GM12878 (cell line): Measurements from ENCODE around the gene VMP1. TPM values are rescaled to one million over a fixed set of nuclear protein-coding genes. Genes with fewer than 3 reads are reported as not detected.

ENCODE experiments used
- CBFB ChIP-seq: IDR thresholded peaks from 2 replicates; pipeline ENCODE4 v1.6.1; 2016; ENCODE audit warnings: antibody characterized with exemption, low read depth
- CBX3 ChIP-seq: fragments of 200-600 bp; sonication (generic); IDR thresholded peaks from 2 replicates; pipeline ENCODE4 v1.6.1; 2016; ENCODE audit warnings: low read depth, borderline replicate concordance
- DPF2 ChIP-seq: fragments of 450-650 bp; IDR thresholded peaks from 2 replicates; pipeline ENCODE4 v1.6.1; 2017; ENCODE audit warnings: mild to moderate bottlenecking
- EP300 ChIP-seq, 2 experiments: fragments of 150-350 bp in 1 of 2; IDR thresholded peaks; 2 replicates each; pipeline ENCODE4 v1.6.1; 2011 to 2012; ENCODE audit warnings: low read depth in 2 of 2, low read length in 2 of 2, borderline replicate concordance in 1 of 2, improper control_type of control experiment in 1 of 2, inconsistent platforms in 1 of 2; ENCODE audit not compliant: control insufficient read depth in 1 of 2
- FOS ChIP-seq: IDR thresholded peaks from 3 replicates; pipeline ENCODE4 v1.6.1; 2011; ENCODE audit warnings: borderline replicate concordance; ENCODE audit not compliant: insufficient read length; ENCODE audit errors: extremely low read depth
- GATAD2B ChIP-seq: fragments of 450-650 bp; conservative IDR thresholded peaks from 2 replicates; pipeline ENCODE4 v1.6.1; 2017; ENCODE audit warnings: low read depth, mild to moderate bottlenecking, moderate library complexity
- HDAC2 ChIP-seq: fragments of 200-600 bp; sonication (generic); IDR thresholded peaks from 2 replicates; pipeline ENCODE4 v1.6.1; 2017
- IKZF2 ChIP-seq, 2 experiments: fragments of 450-650 bp; IDR thresholded peaks; 2 replicates each; pipeline ENCODE4 v1.6.1; 2017; ENCODE audit warnings: mild to moderate bottlenecking in 2 of 2, moderate library complexity in 2 of 2
- KDM1A ChIP-seq: fragments of 200-600 bp; sonication (generic); IDR thresholded peaks from 2 replicates; pipeline ENCODE4 v1.6.1; 2016; ENCODE audit warnings: borderline replicate concordance
- MTA2 ChIP-seq: fragments of 450-650 bp; IDR thresholded peaks from 2 replicates; pipeline ENCODE4 v1.6.1; 2016; ENCODE audit warnings: low read depth, mild to moderate bottlenecking, moderate library complexity
- NFXL1 ChIP-seq: fragments of 450-650 bp; IDR thresholded peaks from 2 replicates; pipeline ENCODE4 v1.6.1; 2017; ENCODE audit warnings: antibody characterized with exemption, mild to moderate bottlenecking, borderline replicate concordance
- RELB ChIP-seq: fragments of 450-650 bp; IDR thresholded peaks from 2 replicates; pipeline ENCODE4 v1.6.1; 2017; ENCODE audit warnings: low read depth, mild to moderate bottlenecking, moderate library complexity
- SMC3 ChIP-seq: IDR thresholded peaks from 2 replicates; pipeline ENCODE4 v1.6.1; 2011; ENCODE audit warnings: low read length, improper control_type of control experiment, borderline replicate concordance
- SPI1 ChIP-seq: IDR thresholded peaks from 2 replicates; pipeline ENCODE4 v1.6.1; 2011; ENCODE audit warnings: low read depth, mild to moderate bottlenecking, low read length, moderate library complexity, borderline replicate concordance; ENCODE audit not compliant: insufficient read depth
- STAT1 ChIP-seq: fragments of 450-650 bp; conservative IDR thresholded peaks from 2 replicates; pipeline ENCODE4 v1.6.1; 2014; ENCODE audit warnings: antibody characterized with exemption, mild to moderate bottlenecking
- STAT3 ChIP-seq: IDR thresholded peaks from 2 replicates; pipeline ENCODE4 v1.6.1; 2011; ENCODE audit warnings: low read depth, low read length, improper control_type of control experiment
- polyA plus RNA-seq, 11 experiments: library from polyadenylated mRNA; depleted of rRNA in 4 of 11; unstranded in 6 of 11; stranded (reverse) in 5 of 11; fragments of >200 nt; fragmentation: Nextera tagmentation in 4 of 11; fragmentation: Illumina TruSeq in 1 of 11; extraction: Ambion mirVana in 4 of 11; extraction: Trizol in 1 of 11; gene quantifications; 1 replicate in 1 of 11; 2 replicates in 10 of 11; pipeline versions ENCODE4 v1.2.1 to v1.2.3, GENCODE V29; 2011 to 2016; ENCODE audit warnings: inconsistent platforms in 2 of 11, missing spikeins in 2 of 11, low read depth in 1 of 11
- total RNA-seq, 4 experiments: library from RNA; depleted of rRNA in 3 of 4; stranded (reverse); fragments of >200 nt in 3 of 4; fragmentation: Illumina TruSeq in 1 of 4; extraction: Trizol in 1 of 4; gene quantifications; 2 replicates each; pipeline versions ENCODE4 v1.2.1 to v1.2.3, GENCODE V29; 2013 to 2021
- TF ChIP-seq, protein P1 (sequence below): fragments of 450-650 bp; IDR thresholded peaks from 2 replicates; pipeline ENCODE4 v1.6.1; 2017; ENCODE audit warnings: mild to moderate bottlenecking, moderate library complexity
- TF ChIP-seq, protein P2 (sequence below): IDR thresholded peaks from 2 replicates; pipeline ENCODE4 v1.6.1; 2011; ENCODE audit warnings: borderline replicate concordance, low read depth, mild to moderate bottlenecking, moderate library complexity, mixed read lengths, low read length; ENCODE audit not compliant: insufficient read depth; ENCODE audit errors: extremely low read length

VMP1 gene
- total and polyA plus RNA-seq, 10 of the 15 experiments (the other 5 are each of a cell fraction or from before 2014, with no cell fraction given), result 88.4 to 199 (median 132) TPM

DNA sequence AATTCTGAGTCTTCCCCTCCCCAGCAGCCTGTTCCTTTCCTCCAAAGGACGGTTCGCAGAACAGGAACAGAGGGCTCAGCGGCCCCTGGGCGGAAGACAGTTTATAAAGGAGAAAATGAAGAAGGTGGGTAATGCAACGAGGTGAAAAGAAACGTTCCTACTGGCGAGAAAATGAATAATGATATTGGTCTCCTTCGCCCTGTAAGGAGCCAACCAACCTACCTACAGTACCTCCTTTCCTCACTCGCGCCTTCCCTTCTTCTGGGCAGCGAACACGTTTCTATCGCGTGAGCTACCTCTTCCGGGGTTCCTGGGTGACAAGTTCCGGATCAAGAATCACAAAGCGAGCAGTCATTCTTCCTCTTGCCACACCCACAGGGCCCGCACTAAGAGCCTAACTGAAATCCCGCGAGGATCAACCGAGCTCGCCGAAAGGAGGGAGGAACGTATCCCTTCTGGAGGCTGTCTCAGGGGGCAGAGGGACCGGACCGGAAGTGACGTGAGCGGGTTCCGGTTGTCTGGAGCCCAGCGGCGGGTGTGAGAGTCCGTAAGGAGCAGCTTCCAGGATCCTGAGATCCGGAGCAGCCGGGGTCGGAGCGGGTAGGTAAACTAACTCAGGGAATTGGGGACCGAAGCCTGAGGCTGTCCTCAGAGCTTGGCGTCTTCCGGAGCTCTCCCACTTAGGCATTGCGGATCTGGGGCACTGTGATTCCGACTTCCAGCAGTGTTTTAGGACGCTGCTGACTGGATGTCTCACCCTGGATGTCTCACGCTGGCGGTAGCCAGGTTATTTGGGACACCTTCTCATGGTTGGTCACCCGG lies at the start of gene VMP1, which contains the start of gene PTRH2 (continued):
- peak; percentile 86 for TF ChIP-seq MTA2
- TF ChIP-seq HDAC2, result no peak
- peak; percentile 81 for TF ChIP-seq RELB
- TF ChIP-seq DPF2, result no peak
- TF ChIP-seq NFXL1, result no peak
- no peak for TF ChIP-seq KDM1A
- TF ChIP-seq STAT3, result 0 out of 2 replicates have a peak, but pooled peaks have one; percentile 14
- TF ChIP-seq, protein P1, sequence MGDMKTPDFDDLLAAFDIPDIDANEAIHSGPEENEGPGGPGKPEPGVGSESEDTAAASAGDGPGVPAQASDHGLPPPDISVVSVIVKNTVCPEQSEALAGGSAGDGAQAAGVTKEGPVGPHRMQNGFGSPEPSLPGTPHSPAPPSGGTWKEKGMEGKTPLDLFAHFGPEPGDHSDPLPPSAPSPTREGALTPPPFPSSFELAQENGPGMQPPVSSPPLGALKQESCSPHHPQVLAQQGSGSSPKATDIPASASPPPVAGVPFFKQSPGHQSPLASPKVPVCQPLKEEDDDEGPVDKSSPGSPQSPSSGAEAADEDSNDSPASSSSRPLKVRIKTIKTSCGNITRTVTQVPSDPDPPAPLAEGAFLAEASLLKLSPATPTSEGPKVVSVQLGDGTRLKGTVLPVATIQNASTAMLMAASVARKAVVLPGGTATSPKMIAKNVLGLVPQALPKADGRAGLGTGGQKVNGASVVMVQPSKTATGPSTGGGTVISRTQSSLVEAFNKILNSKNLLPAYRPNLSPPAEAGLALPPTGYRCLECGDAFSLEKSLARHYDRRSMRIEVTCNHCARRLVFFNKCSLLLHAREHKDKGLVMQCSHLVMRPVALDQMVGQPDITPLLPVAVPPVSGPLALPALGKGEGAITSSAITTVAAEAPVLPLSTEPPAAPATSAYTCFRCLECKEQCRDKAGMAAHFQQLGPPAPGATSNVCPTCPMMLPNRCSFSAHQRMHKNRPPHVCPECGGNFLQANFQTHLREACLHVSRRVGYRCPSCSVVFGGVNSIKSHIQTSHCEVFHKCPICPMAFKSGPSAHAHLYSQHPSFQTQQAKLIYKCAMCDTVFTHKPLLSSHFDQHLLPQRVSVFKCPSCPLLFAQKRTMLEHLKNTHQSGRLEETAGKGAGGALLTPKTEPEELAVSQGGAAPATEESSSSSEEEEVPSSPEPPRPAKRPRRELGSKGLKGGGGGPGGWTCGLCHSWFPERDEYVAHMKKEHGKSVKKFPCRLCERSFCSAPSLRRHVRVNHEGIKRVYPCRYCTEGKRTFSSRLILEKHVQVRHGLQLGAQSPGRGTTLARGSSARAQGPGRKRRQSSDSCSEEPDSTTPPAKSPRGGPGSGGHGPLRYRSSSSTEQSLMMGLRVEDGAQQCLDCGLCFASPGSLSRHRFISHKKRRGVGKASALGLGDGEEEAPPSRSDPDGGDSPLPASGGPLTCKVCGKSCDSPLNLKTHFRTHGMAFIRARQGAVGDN, result peak; percentile 93
- no peak for TF ChIP-seq FOS
- TF ChIP-seq GATAD2B, result no peak
- TF ChIP-seq EP300 (IDR thresholded peaks at IDR 0.05; ENCODE audit: borderline replicate concordance in 1 of 2, control insufficient read depth in 1 of 2, low read depth in 2 of 2, low read length in 2 of 2), result no peak
- no peak for TF ChIP-seq CBX3
- no peak for TF ChIP-seq STAT1
- TF ChIP-seq SMC3, result 0 out of 2 replicates have a peak, but pooled peaks have one; percentile 4
- TF ChIP-seq, protein P2, sequence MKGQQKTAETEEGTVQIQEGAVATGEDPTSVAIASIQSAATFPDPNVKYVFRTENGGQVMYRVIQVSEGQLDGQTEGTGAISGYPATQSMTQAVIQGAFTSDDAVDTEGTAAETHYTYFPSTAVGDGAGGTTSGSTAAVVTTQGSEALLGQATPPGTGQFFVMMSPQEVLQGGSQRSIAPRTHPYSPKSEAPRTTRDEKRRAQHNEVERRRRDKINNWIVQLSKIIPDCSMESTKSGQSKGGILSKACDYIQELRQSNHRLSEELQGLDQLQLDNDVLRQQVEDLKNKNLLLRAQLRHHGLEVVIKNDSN, result no peak
- TF ChIP-seq IKZF2 (IDR thresholded peaks at IDR 0.05), result peak; percentile 61 to 70
- TF ChIP-seq CBFB, result peak; percentile 86
- peak; percentile 29; the same call in 1 of the 2 replicates for TF ChIP-seq SPI1
